Cerebellar cortex (tissue), 1 donor: Measurements from ENCODE around the gene DHRS1.
A peak's percentile ranks its signal among the peaks of the same experiment; 100 is the strongest.
"Not testable (repeated sequence)": the region's sequence is repeated elsewhere in the genome, so short reads cannot be mapped to it uniquely, and the experiment has no call there.

Experiments used
- DNase-seq: peaks from one replicate; pipeline ENCODE4 v3.0.0-alpha.2; 2015; ENCODE audit warnings: low spot score

Gene DHRS1

GRCh38 chr14:24247422-24247821, 52.2 kb downstream of the DHRS1 start:
- DNase-seq, result no peak

- no peak for DNase-seq
Measured at GRCh38 chr14:24246765-24247212, 52.8 kb downstream of the DHRS1 start.

- not testable (repeated sequence) for DNase-seq
Measured at GRCh38 chr14:24245350-24245749, 54.2 kb downstream of the DHRS1 start.

GRCh38 chr14:24243336-24243836, 56.2 kb downstream of the DHRS1 start:
- no peak for DNase-seq

- DNase-seq, result peak; percentile 93
Measured at GRCh38 chr14:24241829-24242443, 57.6 kb downstream of the DHRS1 start.
